ENCODE results near the gene ERC1.
"Not testable (repeated sequence)": the region's sequence is repeated elsewhere in the genome, so short reads cannot be mapped to it uniquely, and the experiment has no call there.

ERC1 gene

GRCh38 chr12:1083151-1083888 is 92.3 kb downstream of the ERC1 start:
- TF ChIP-seq Cebpa-rat (IDR thresholded peaks at IDR 0.05): no peak
- peaks cover 16% of the 10 kb centered on the region for H3K36me3 ChIP-seq
- no peak overlapping the region for H3K9ac ChIP-seq
- H3K9me3 ChIP-seq: peaks cover 9% of the 10 kb centered on the region
- H3K4me1 ChIP-seq: no peaks in the 10 kb centered on the region
- no peak overlapping the region for H3K4me2 ChIP-seq
- H3K27ac ChIP-seq: no peak overlapping the region
- H4K20me1 ChIP-seq: peaks cover 10% of the 10 kb centered on the region; the same call in 1 of the 2 replicates
- H3K27me3 ChIP-seq: no peaks in the 10 kb centered on the region
- no peak overlapping the region for H3K4me3 ChIP-seq

- Histone ChIP-seq H3K27ac (no peak overlapping the region), H3K27me3 (no peaks in the 10 kb centered on the region), H3K4me2 (no peak overlapping the region), H3K36me3 (peaks cover 16% of the 10 kb centered on the region), H3K9me3 (peaks cover 9% of the 10 kb centered on the region), H3K9ac (no peak overlapping the region), H4K20me1 (peaks cover 10% of the 10 kb centered on the region; the same call in 1 of the 2 replicates), H3K4me1 (no peaks in the 10 kb centered on the region), H3K4me3 (no peak overlapping the region)
- TF ChIP-seq Cebpa-rat (IDR thresholded peaks at IDR 0.05): no peak
Observed at GRCh38 chr12:1083889-1084262, 92.9 kb downstream of the ERC1 start.

GRCh38 chr12:1091350-1091749 is 100.3 kb downstream of the ERC1 start:
- Histone ChIP-seq H3K27me3 (no peaks in the 10 kb centered on the region), H4K20me1 (peaks cover 22% of the 10 kb centered on the region; the same call in 1 of the 2 replicates), H3K4me3 (no peak overlapping the region), H3K36me3 (no peaks in the 10 kb centered on the region), H3K27ac (no peak overlapping the region), H3K4me2 (no peak overlapping the region), H3K9me3 (no peaks in the 10 kb centered on the region), H3K9ac (no peak overlapping the region), H3K4me1 (no peaks in the 10 kb centered on the region)
- no peak for TF ChIP-seq Cebpa-rat (IDR thresholded peaks at IDR 0.05)

- Histone ChIP-seq H3K9me3 (no peaks in the 10 kb centered on the region), H3K27ac (no peak overlapping the region), H4K20me1 (peaks cover 36% of the 10 kb centered on the region), H3K4me2 (no peak overlapping the region), H3K9ac (no peak overlapping the region), H3K4me3 (no peak overlapping the region), H3K27me3 (no peaks in the 10 kb centered on the region), H3K4me1 (no peaks in the 10 kb centered on the region), H3K36me3 (0 out of 2 replicates have a peak, but pooled peaks cover 4% of the 10 kb centered on the region)
- no peak for TF ChIP-seq Cebpa-rat (IDR thresholded peaks at IDR 0.05)
Observed at GRCh38 chr12:1093166-1093751, 102.2 kb downstream of the ERC1 start.

GRCh38 chr12:1094714-1095113 is 103.7 kb downstream of the ERC1 start:
- Histone ChIP-seq H3K9ac (no peak overlapping the region), H3K4me1 (no peaks in the 10 kb centered on the region), H3K27ac (no peak overlapping the region), H3K4me2 (no peak overlapping the region), H4K20me1 (peaks cover 48% of the 10 kb centered on the region), H3K9me3 (no peaks in the 10 kb centered on the region), H3K27me3 (no peaks in the 10 kb centered on the region), H3K4me3 (no peak overlapping the region), H3K36me3 (0 out of 2 replicates have a peak, but pooled peaks cover 4% of the 10 kb centered on the region)
- no peak for TF ChIP-seq Cebpa-rat (IDR thresholded peaks at IDR 0.05)

- Histone ChIP-seq H3K27me3 (no peaks in the 10 kb centered on the region), H3K9ac (no peak overlapping the region), H3K27ac (no peak overlapping the region), H3K4me1 (no peaks in the 10 kb centered on the region), H3K4me2 (no peak overlapping the region), H4K20me1 (peaks cover 65% of the 10 kb centered on the region), H3K4me3 (no peak overlapping the region), H3K9me3 (no peaks in the 10 kb centered on the region), H3K36me3 (peaks cover 19% of the 10 kb centered on the region; the same call in 1 of the 2 replicates)
- TF ChIP-seq Cebpa-rat (IDR thresholded peaks at IDR 0.05): no peak
Observed at GRCh38 chr12:1099158-1099557, 108.1 kb downstream of the ERC1 start.

- H3K9ac ChIP-seq, H3K27me3 ChIP-seq, H3K4me3 ChIP-seq, H3K27ac ChIP-seq, H3K4me2 ChIP-seq, H3K4me1 ChIP-seq, H3K9me3 ChIP-seq: not testable (repeated sequence)
- Histone ChIP-seq H3K36me3 (peaks cover 19% of the 10 kb centered on the region; the same call in 1 of the 2 replicates), H4K20me1 (peaks cover 69% of the 10 kb centered on the region)
Observed at GRCh38 chr12:1099618-1100017, 108.6 kb downstream of the ERC1 start.

- Histone ChIP-seq H4K20me1 (peaks cover 60% of the 10 kb centered on the region), H3K4me3 (no peak overlapping the region), H3K4me1 (no peaks in the 10 kb centered on the region), H3K9me3 (no peaks in the 10 kb centered on the region), H3K36me3 (peaks cover 19% of the 10 kb centered on the region; the same call in 1 of the 2 replicates), H3K9ac (no peak overlapping the region), H3K4me2 (no peak overlapping the region), H3K27me3 (no peaks in the 10 kb centered on the region), H3K27ac (no peak overlapping the region)
- TF ChIP-seq Cebpa-rat (IDR thresholded peaks at IDR 0.05): no peak
Observed at GRCh38 chr12:1102115-1102514, 111.1 kb downstream of the ERC1 start.

- H4K20me1 ChIP-seq: peaks cover 55% of the 10 kb centered on the region
- H3K27ac ChIP-seq: no peak overlapping the region
- H3K27me3 ChIP-seq: no peaks in the 10 kb centered on the region
- TF ChIP-seq Cebpa-rat (IDR thresholded peaks at IDR 0.05): no peak
- H3K9ac ChIP-seq: no peak overlapping the region
- peaks cover 20% of the 10 kb centered on the region; the same call in 1 of the 2 replicates for H3K36me3 ChIP-seq
- H3K4me1 ChIP-seq: no peaks in the 10 kb centered on the region
- no peaks in the 10 kb centered on the region for H3K9me3 ChIP-seq
- no peak overlapping the region for H3K4me2 ChIP-seq
- H3K4me3 ChIP-seq: no peak overlapping the region
Observed at GRCh38 chr12:1102791-1103450, 111.9 kb downstream of the ERC1 start.

GRCh38 chr12:1103632-1104031 is 112.6 kb downstream of the ERC1 start:
- Histone ChIP-seq H3K9ac (no peak overlapping the region), H3K4me1 (no peaks in the 10 kb centered on the region), H3K4me2 (no peak overlapping the region), H3K4me3 (no peak overlapping the region), H4K20me1 (peaks cover 55% of the 10 kb centered on the region; the same call in 1 of the 2 replicates), H3K9me3 (no peaks in the 10 kb centered on the region), H3K27ac (no peak overlapping the region), H3K27me3 (no peaks in the 10 kb centered on the region), H3K36me3 (peaks cover 20% of the 10 kb centered on the region; the same call in 1 of the 2 replicates)
- no peak for TF ChIP-seq Cebpa-rat (IDR thresholded peaks at IDR 0.05)
